Vagina (tissue), 2 donors: Measurements from ENCODE around the gene DEF6. TPM values are rescaled to one million over a fixed set of nuclear protein-coding genes. Genes with fewer than 3 reads are reported as not detected.

Experiments
- DNase-seq, 2 donors: peaks; one replicate each; pipeline ENCODE4 v3.0.0-alpha.2; 2017; ENCODE audit errors: extremely low spot score in 2 of 2
- H3K27ac ChIP-seq: fragments of 200-600 bp; sonication (generic); one replicate; pipeline ENCODE4 v1.5.1; 2019
- H3K27me3 ChIP-seq: fragments of 200-600 bp; sonication (generic); one replicate; pipeline ENCODE4 v1.5.1; 2019
- H3K36me3 ChIP-seq, 2 donors: fragments of 200-600 bp; sonication (generic); one replicate each; pipeline ENCODE4 v1.5.1; 2017 to 2019
- H3K4me1 ChIP-seq: fragments of 200-600 bp; sonication (generic); one replicate; pipeline ENCODE4 v1.5.1; 2019
- H3K4me3 ChIP-seq, 2 donors: fragments of 200-600 bp; sonication (generic); 1 replicate in 1 of 2; 2 replicates in 1 of 2; pipeline ENCODE4 v1.5.1; 2016 to 2019
- H3K9me3 ChIP-seq: fragments of 200-600 bp; sonication (generic); one replicate; pipeline ENCODE4 v1.5.1; 2019
- POLR2A ChIP-seq, 2 donors: fragments of 450-650 bp; IDR thresholded peaks; one replicate each; pipeline ENCODE4 v1.6.1; 2017; ENCODE audit warnings: antibody characterized with exemption in 2 of 2, mild to moderate bottlenecking in 2 of 2, moderate library complexity in 2 of 2
- POLR2AphosphoS5 ChIP-seq, 2 donors: sonication (generic); formaldehyde crosslinking; IDR thresholded peaks; one replicate each; pipeline ENCODE4 v1.9.0; 2017; ENCODE audit warnings: antibody characterized with exemption in 2 of 2, mild to moderate bottlenecking in 2 of 2, low read depth in 1 of 2; ENCODE audit not compliant: insufficient read depth in 1 of 2
- intact Hi-C: fragments of 100-400 bp; cut with DNase I; formaldehyde crosslinking; loops from one replicate; pipeline ENCODE4 v1.15.1; 2023
- total RNA-seq: library from RNA; depleted of rRNA; stranded (reverse); fragments of >200 nt; gene quantifications from one replicate; pipeline ENCODE4 v1.2.3, GENCODE V29; 2016
- TF ChIP-seq, protein P1 (sequence below), 3 experiments: fragments of 450-650 bp in 2 of 3; fragments of 200-600 bp in 1 of 3; sonication (generic) in 1 of 3; IDR thresholded peaks; one replicate each; pipeline ENCODE4 v1.5.1; 2017 to 2019; ENCODE audit warnings: antibody characterized with exemption in 3 of 3, mild to moderate bottlenecking in 2 of 3, moderate library complexity in 2 of 3

Gene DEF6
- total RNA-seq, 1 donor from 2014 or later = 23.1 TPM

DNA sequence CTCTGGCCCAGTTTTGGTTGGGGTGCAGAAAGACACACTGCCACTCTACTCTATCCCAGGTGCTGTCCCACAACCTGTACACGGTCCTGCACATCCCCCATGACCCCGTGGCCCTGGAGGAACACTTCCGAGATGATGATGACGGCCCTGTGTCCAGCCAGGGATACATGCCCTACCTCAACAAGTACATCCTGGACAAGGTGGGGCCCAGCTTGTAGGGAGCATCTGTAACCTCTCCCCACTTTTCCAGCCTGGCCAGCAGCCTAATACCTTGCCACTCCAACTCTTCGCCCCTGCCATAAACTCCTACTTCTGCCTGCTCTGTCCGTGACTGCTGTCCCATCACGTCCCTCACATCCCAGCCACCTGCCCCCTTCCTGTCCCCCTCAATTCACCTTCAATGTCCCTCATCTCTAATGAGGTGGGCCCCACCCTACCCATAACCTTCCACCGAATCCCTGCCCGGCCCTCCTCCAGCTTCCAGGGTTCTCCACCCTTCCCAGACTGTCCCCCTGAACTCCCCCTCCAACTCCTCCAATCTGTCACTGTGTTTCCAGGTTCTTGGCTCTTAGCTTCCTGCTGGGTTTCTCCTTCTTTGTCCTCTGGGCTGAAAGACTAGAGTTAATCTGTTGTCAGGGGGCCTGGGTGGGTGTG is 12.1 kb downstream of the DEF6 start:
- H3K4me1 ChIP-seq = no peaks in the 10 kb centered on the region

DNA sequence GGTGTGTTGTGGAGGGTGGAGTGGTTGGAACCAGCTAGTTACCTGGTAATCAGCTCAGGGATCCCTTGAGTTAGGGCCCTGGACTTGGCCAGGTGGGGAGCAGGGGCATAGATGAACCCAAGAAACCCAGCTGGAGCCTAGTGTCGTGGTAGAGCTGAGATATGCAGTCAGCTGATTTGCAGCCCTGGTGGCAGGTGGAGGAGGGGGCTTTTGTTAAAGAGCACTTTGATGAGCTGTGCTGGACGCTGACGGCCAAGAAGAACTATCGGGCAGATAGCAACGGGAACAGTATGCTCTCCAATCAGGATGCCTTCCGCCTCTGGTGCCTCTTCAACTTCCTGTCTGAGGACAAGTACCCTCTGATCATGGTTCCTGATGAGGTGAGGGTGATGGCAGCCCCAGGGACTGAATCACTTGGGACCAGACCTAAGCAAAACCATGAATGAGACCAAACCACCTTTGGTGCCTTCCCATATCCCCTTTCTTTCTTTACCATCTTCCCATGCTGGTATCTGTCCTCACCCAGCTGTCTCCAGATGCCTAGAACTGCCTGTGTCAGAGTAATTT is 12.7 kb downstream of the DEF6 start:
- no peak for TF ChIP-seq POLR2A (IDR thresholded peaks at IDR 0.05)
- no peak for TF ChIP-seq POLR2AphosphoS5 (IDR thresholded peaks at IDR 0.05; ENCODE audit: insufficient read depth in 1 of 2, low read depth in 1 of 2)
- TF ChIP-seq, protein P1, sequence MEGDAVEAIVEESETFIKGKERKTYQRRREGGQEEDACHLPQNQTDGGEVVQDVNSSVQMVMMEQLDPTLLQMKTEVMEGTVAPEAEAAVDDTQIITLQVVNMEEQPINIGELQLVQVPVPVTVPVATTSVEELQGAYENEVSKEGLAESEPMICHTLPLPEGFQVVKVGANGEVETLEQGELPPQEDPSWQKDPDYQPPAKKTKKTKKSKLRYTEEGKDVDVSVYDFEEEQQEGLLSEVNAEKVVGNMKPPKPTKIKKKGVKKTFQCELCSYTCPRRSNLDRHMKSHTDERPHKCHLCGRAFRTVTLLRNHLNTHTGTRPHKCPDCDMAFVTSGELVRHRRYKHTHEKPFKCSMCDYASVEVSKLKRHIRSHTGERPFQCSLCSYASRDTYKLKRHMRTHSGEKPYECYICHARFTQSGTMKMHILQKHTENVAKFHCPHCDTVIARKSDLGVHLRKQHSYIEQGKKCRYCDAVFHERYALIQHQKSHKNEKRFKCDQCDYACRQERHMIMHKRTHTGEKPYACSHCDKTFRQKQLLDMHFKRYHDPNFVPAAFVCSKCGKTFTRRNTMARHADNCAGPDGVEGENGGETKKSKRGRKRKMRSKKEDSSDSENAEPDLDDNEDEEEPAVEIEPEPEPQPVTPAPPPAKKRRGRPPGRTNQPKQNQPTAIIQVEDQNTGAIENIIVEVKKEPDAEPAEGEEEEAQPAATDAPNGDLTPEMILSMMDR (IDR thresholded peaks at IDR 0.05) = no peak
- Histone ChIP-seq H3K9me3 (no peaks in the 10 kb centered on the region), H3K27me3 (no peaks in the 10 kb centered on the region), H3K4me1 (no peaks in the 10 kb centered on the region), H3K4me3 (no peak overlapping the region), H3K27ac (no peak overlapping the region), H3K36me3 (no peaks in the 10 kb centered on the region)
- DNase-seq = peak; percentile 58 to 74
- intact Hi-C loops = no loop called here

More for the DNA sequence above, 12.1 kb downstream of the DEF6 start:
- no peak overlapping the region for H3K27ac ChIP-seq
- intact Hi-C loops = no loop called here
- no peak overlapping the region for H3K4me3 ChIP-seq
- H3K36me3 ChIP-seq = no peaks in the 10 kb centered on the region
- H3K9me3 ChIP-seq = no peaks in the 10 kb centered on the region
- DNase-seq = peak; percentile 65 to 70
- H3K27me3 ChIP-seq = no peaks in the 10 kb centered on the region
- no peak for TF ChIP-seq POLR2AphosphoS5 (IDR thresholded peaks at IDR 0.05; ENCODE audit: insufficient read depth in 1 of 2, low read depth in 1 of 2)
- no peak for TF ChIP-seq POLR2A (IDR thresholded peaks at IDR 0.05)
- TF ChIP-seq, protein P1 (IDR thresholded peaks at IDR 0.05) = no peak

DNA sequence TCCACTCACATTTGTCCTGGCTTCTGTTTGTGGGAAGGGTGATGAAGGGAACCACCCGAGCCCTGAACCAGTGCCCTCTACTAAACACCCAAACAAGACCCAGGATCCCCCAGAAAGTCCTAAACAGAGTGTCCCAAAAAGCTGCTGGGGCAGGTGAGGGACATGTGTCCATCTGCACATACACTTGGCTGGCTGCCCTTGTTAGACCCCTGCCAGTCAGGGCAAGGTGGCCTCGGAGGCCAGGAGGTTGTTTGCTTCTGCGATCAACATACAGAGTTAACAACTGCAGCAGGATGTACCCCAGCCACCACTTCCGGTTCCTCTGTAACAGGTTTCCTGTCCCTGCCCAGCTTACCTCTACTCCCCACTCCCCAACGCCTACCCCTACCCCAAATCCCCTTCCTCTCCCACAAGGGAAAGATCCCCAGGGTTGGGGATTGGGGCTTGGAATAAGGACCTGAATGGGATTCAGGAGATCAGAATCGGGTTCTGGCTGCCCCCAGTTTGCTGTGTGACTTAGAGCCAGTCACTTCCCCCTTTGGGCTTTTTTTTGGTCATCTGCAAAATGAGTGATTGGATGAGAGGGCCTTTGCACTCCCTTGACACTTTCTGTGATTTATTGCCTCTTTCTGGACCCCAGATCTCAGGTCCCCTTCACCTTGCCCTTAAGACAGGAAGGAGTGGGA is 13.9 kb downstream of the DEF6 start:
- H3K4me3 ChIP-seq = no peak overlapping the region
- H3K27me3 ChIP-seq = no peaks in the 10 kb centered on the region
- peak; percentile 70 to 77 for DNase-seq
- TF ChIP-seq POLR2AphosphoS5 (IDR thresholded peaks at IDR 0.05; ENCODE audit: insufficient read depth in 1 of 2, low read depth in 1 of 2) (no peak), POLR2A (IDR thresholded peaks at IDR 0.05) (no peak)
- TF ChIP-seq, protein P1 (IDR thresholded peaks at IDR 0.05) = no peak
- intact Hi-C loops = loop anchor here (1.0 kb wide), 1 partner anchor 19 kb away; no protein-coding TSS in a partner anchor
- no peak overlapping the region for H3K27ac ChIP-seq
- no peaks in the 10 kb centered on the region for H3K36me3 ChIP-seq
- no peaks in the 10 kb centered on the region for H3K4me1 ChIP-seq
- H3K9me3 ChIP-seq = no peaks in the 10 kb centered on the region

DNA sequence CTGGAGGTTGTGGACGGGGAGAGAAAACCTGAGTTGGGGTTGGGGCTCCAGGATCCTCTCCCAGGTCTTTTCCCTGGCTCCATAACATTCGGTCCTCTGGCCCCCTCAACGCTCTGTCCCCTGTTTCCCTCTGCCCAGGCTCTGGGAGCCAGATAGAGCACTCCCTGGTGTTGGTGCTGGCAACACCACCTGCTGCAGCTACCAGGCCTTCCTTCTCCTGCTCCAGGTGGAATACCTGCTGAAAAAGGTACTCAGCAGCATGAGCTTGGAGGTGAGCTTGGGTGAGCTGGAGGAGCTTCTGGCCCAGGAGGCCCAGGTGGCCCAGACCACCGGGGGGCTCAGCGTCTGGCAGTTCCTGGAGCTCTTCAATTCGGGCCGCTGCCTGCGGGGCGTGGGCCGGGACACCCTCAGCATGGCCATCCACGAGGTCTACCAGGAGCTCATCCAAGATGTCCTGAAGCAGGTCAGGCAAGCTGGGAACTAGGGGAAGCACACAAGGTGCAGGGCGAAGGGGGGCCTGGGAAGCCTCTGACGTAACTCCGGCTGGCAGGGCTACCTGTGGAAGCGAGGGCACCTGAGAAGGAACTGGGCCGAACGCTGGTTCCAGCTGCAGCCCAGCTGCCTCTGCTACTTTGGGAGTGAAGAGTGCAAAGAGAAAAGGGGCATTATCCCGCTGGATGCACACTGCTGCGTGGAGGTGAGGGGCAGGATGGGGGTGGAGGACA is 14.6 kb downstream of the DEF6 start:
- Histone ChIP-seq H3K27ac (no peak overlapping the region), H3K9me3 (no peaks in the 10 kb centered on the region), H3K36me3 (no peaks in the 10 kb centered on the region), H3K27me3 (no peaks in the 10 kb centered on the region), H3K4me3 (no peak overlapping the region), H3K4me1 (no peaks in the 10 kb centered on the region)
- no peak for TF ChIP-seq POLR2A (IDR thresholded peaks at IDR 0.05)
- TF ChIP-seq, protein P1 (IDR thresholded peaks at IDR 0.05) = no peak
- TF ChIP-seq POLR2AphosphoS5 (IDR thresholded peaks at IDR 0.05; ENCODE audit: insufficient read depth in 1 of 2, low read depth in 1 of 2) = no peak
- DNase-seq = peak; percentile 74 to 93
- intact Hi-C loops = loop anchor here (1.0 kb wide), 1 partner anchor 20 kb away; no protein-coding TSS in a partner anchor
